H9 (cell line): Measurements from ENCODE around the gene RPS16. TPM values are rescaled to one million over a fixed set of nuclear protein-coding genes. Genes with fewer than 3 reads are reported as not detected.
A peak's percentile ranks its signal among the peaks of the same experiment; 100 is the strongest.

Experiments used
- DNase-seq: peaks from one replicate; pipeline ENCODE4 v3.0.0-alpha.2; 2017
- H2AFZ ChIP-seq: one replicate; pipeline ENCODE4 v1.6.1; 2013; ENCODE audit warnings: mild to moderate bottlenecking, low read length, control low read depth, moderate library complexity
- H2AK5ac ChIP-seq: 2 replicates; pipeline ENCODE4 v1.6.1; 2013; ENCODE audit warnings: low read length, control low read depth, mixed read lengths; ENCODE audit not compliant: insufficient read length
- H2BK120ac ChIP-seq: one replicate; pipeline ENCODE4 v1.6.1; 2013; ENCODE audit warnings: low read depth, mild to moderate bottlenecking, low read length, control low read depth, inconsistent platforms; ENCODE audit not compliant: poor library complexity, severe bottlenecking
- H2BK12ac ChIP-seq: 2 replicates; pipeline ENCODE4 v1.6.1; 2013; ENCODE audit warnings: low read length, control low read depth, mixed read lengths, low read depth; ENCODE audit not compliant: insufficient read length
- H2BK15ac ChIP-seq: 2 replicates; pipeline ENCODE4 v1.6.1; 2013; ENCODE audit warnings: low read depth, low read length, control low read depth
- H2BK20ac ChIP-seq: one replicate; pipeline ENCODE4 v1.6.1; 2013; ENCODE audit warnings: low read depth, mild to moderate bottlenecking, low read length, control low read depth, inconsistent platforms; ENCODE audit not compliant: poor library complexity, severe bottlenecking
- H2BK5ac ChIP-seq: 2 replicates; pipeline ENCODE4 v1.6.1; 2013; ENCODE audit warnings: low read length, control low read depth, mixed read lengths; ENCODE audit not compliant: insufficient read length
- H3K14ac ChIP-seq: 2 replicates; pipeline ENCODE4 v1.6.1; 2013; ENCODE audit warnings: low read length, control low read depth; ENCODE audit not compliant: insufficient read depth
- H3K18ac ChIP-seq: 2 replicates; pipeline ENCODE4 v1.6.1; 2013; ENCODE audit warnings: low read depth, mild to moderate bottlenecking, mixed read lengths, low read length, control low read depth; ENCODE audit not compliant: insufficient read length
- H3K23ac ChIP-seq: 2 replicates; pipeline ENCODE4 v1.6.1; 2013; ENCODE audit warnings: low read length, control low read depth, mixed read lengths, low read depth; ENCODE audit not compliant: insufficient read length
- H3K23me2 ChIP-seq: 2 replicates; pipeline ENCODE4 v1.6.1; 2013; ENCODE audit warnings: low read depth, mild to moderate bottlenecking, mixed read lengths, low read length, control low read depth; ENCODE audit not compliant: insufficient read length, poor library complexity, severe bottlenecking
- H3K27ac ChIP-seq: 2 replicates; pipeline ENCODE4 v1.5.1; 2013; ENCODE audit warnings: low read length, control low read depth, mixed read lengths, low read depth; ENCODE audit not compliant: insufficient read length
- H3K27me3 ChIP-seq: 2 replicates; pipeline ENCODE4 v1.6.1; 2013; ENCODE audit warnings: low read length, control low read depth, inconsistent platforms; ENCODE audit not compliant: insufficient read depth
- H3K4ac ChIP-seq: 2 replicates; pipeline ENCODE4 v1.6.1; 2013; ENCODE audit warnings: low read depth, mild to moderate bottlenecking, control low read depth, inconsistent platforms, low read length, moderate library complexity
- H3K4me1 ChIP-seq: 2 replicates; pipeline ENCODE4 v1.6.1; 2013; ENCODE audit warnings: low read length, control low read depth, inconsistent platforms; ENCODE audit not compliant: insufficient read depth
- H3K4me2 ChIP-seq: 2 replicates; pipeline ENCODE4 v1.6.1; 2013; ENCODE audit warnings: low read length, control low read depth, mixed read lengths; ENCODE audit not compliant: insufficient read length, insufficient read depth
- H3K56ac ChIP-seq: 2 replicates; pipeline ENCODE4 v1.6.1; 2013; ENCODE audit warnings: low read depth, mild to moderate bottlenecking, mixed read lengths, low read length, control low read depth; ENCODE audit not compliant: insufficient read length
- H3K79me1 ChIP-seq: 2 replicates; pipeline ENCODE4 v1.6.1; 2013; ENCODE audit warnings: low read depth, mild to moderate bottlenecking, moderate library complexity, low read length, control low read depth, inconsistent platforms; ENCODE audit not compliant: insufficient read depth, poor library complexity, severe bottlenecking
- H3K79me2 ChIP-seq: 2 replicates; pipeline ENCODE4 v1.6.1; 2013; ENCODE audit warnings: low read length, control low read depth, inconsistent platforms; ENCODE audit not compliant: insufficient read depth
- H3K9ac ChIP-seq: 2 replicates; pipeline ENCODE4 v1.6.1; 2013; ENCODE audit warnings: low read length, control low read depth, mixed read lengths; ENCODE audit not compliant: insufficient read length; ENCODE audit errors: extremely low read depth
- H3K9me3 ChIP-seq: one replicate; pipeline ENCODE4 v1.6.1; 2013; ENCODE audit warnings: low read depth, low read length, inconsistent platforms; ENCODE audit not compliant: control insufficient read depth
- H3T11ph ChIP-seq: one replicate; pipeline ENCODE4 v1.6.1; 2013; ENCODE audit warnings: mild to moderate bottlenecking, low read length, control low read depth, inconsistent platforms
- H4K20me1 ChIP-seq: one replicate; pipeline ENCODE4 v1.6.1; 2013; ENCODE audit not compliant: control insufficient read depth, insufficient read length, insufficient read depth
- H4K5ac ChIP-seq: 2 replicates; pipeline ENCODE4 v1.6.1; 2013; ENCODE audit warnings: low read depth, mild to moderate bottlenecking, mixed read lengths, low read length, control low read depth; ENCODE audit not compliant: insufficient read length
- H4K8ac ChIP-seq: replicated peaks from 2 replicates; pipeline ENCODE4 v1.6.1; 2013; ENCODE audit warnings: low read length, control low read depth, mixed read lengths, low read depth; ENCODE audit not compliant: insufficient read length
- H4K91ac ChIP-seq: 2 replicates; pipeline ENCODE4 v1.6.1; 2013; ENCODE audit warnings: low read depth, mild to moderate bottlenecking, moderate library complexity, mixed read lengths, low read length, control low read depth; ENCODE audit not compliant: insufficient read length
- H3K27ac Mint-ChIP-seq, 3 experiments: 2 replicates in 2 of 3; 3 replicates in 1 of 3; pipeline ENCODE4 v1.8.0; 2020 to 2021; ENCODE audit warnings: mixed read lengths in 3 of 3, mild to moderate bottlenecking in 1 of 3, moderate library complexity in 1 of 3
- H3K27me3 Mint-ChIP-seq: 2 replicates; pipeline ENCODE4 v1.8.0; 2021; ENCODE audit warnings: low read depth, mild to moderate bottlenecking, moderate library complexity, mixed read lengths
- H3K36me3 Mint-ChIP-seq, 3 experiments: 2 replicates in 2 of 3; 3 replicates in 1 of 3; pipeline ENCODE4 v1.8.0; 2020 to 2021; ENCODE audit warnings: low read depth in 3 of 3, mixed read lengths in 3 of 3; ENCODE audit not compliant: insufficient read depth in 1 of 3
- H3K4me1 Mint-ChIP-seq, 2 experiments: 2 replicates each; pipeline ENCODE4 v1.8.0; 2020; ENCODE audit warnings: mixed read lengths in 2 of 2
- H3K4me3 Mint-ChIP-seq, 2 experiments: 2 replicates in 1 of 2; 3 replicates in 1 of 2; pipeline ENCODE4 v1.8.0; 2020 to 2021; ENCODE audit warnings: mild to moderate bottlenecking in 2 of 2, mixed read lengths in 2 of 2, moderate library complexity in 1 of 2
- H3K9me3 Mint-ChIP-seq, 2 experiments: 2 replicates in 1 of 2; 3 replicates in 1 of 2; pipeline ENCODE4 v1.8.0; 2020; ENCODE audit warnings: mild to moderate bottlenecking in 2 of 2, mixed read lengths in 2 of 2, moderate library complexity in 1 of 2
- WGBS: extraction: QIAGEN DNeasy Blood & Tissue Kit; methylation state at CpG from one replicate; pipeline ENCODE4 v1.1.7; 2013; ENCODE audit warnings: missing lambda C conversion rate, low lambda C conversion rate, mixed read lengths; ENCODE audit not compliant: insufficient read length; ENCODE audit errors: extremely low coverage; 5-methylcytosine and 5-hydroxymethylcytosine counted together
- total RNA-seq: library from RNA; stranded (reverse); gene quantifications from 2 replicates; pipeline ENCODE4 v1.2.1, GENCODE V29; 2021
- TF ChIP-seq, protein P1 (sequence below): fragments of 200-600 bp; sonication (generic); conservative IDR thresholded peaks from 3 replicates; pipeline ENCODE4 v1.8.0; 2021; ENCODE audit warnings: antibody characterized with exemption, mild to moderate bottlenecking

Gene RPS16
- total RNA-seq, 1 experiment from 2014 or later, result 2,711 TPM

DNA sequence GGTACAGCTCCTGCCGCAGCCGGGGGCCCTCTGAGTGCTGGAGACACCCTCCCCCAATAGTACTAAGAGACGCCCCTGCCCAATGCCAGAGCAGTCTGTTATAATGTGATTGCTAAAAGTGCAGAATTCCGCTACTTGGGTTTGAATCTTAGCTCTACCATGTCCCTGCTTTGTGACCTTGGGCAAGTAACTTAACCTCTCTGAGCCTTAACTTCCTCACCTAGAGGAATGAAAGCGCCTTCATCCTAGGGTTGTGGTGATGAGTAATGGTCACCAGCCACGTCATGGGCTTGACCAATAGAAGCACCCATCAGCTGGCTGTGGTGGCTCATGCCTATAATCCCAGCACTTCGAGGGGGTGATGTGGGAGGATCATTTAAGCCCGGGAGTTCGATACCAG is 16.7 kb downstream of the RPS16 start:
- Histone ChIP-seq H3K27ac (no peak overlapping the region), H3K56ac (no peak overlapping the region), H4K8ac (no peak overlapping the region), H2BK15ac (no peak overlapping the region), H3K9ac (no peak overlapping the region), H3K4me1 (no peaks in the 10 kb centered on the region), H2BK120ac (no peak overlapping the region), H3K18ac (no peak overlapping the region), H3K79me1 (peaks cover 6% of the 10 kb centered on the region), H2AFZ (no peak overlapping the region), H3K9me3 (no peaks in the 10 kb centered on the region), H3K79me2 (peaks cover 6% of the 10 kb centered on the region; the same call in 1 of the 2 replicates), H3T11ph (no peak overlapping the region), H4K20me1 (no peaks in the 10 kb centered on the region), H2AK5ac (no peak overlapping the region), H4K5ac (no peak overlapping the region), H3K23ac (no peak overlapping the region), H3K27me3 (no peaks in the 10 kb centered on the region), H2BK12ac (no peak overlapping the region), H3K23me2 (peaks cover 3% of the 10 kb centered on the region), H2BK20ac (no peak overlapping the region), H2BK5ac (no peak overlapping the region), H3K4ac (no peak overlapping the region), H3K14ac (no peak overlapping the region), H4K91ac (no peak overlapping the region), H3K4me2 (no peak overlapping the region)
- no peak for DNase-seq
- H3K27me3 Mint-ChIP-seq, result no peaks in the 10 kb centered on the region
- WGBS, result no CpG with 5 or more reads among the region's 9 CpGs
- peak overlapping the region in 1 of 2 experiments; percentile 57; a peak in 1 of 5 replicates for H3K4me3 Mint-ChIP-seq
- peaks cover 12 to 17% of the 10 kb centered on the region in 2 experiments for H3K4me1 Mint-ChIP-seq
- no peaks in the 10 kb centered on the region for H3K9me3 Mint-ChIP-seq
- H3K36me3 Mint-ChIP-seq, result peaks cover 27 to 86% (median 69%) of the 10 kb centered on the region in 3 experiments
- H3K27ac Mint-ChIP-seq, result no peak overlapping the region
- TF ChIP-seq, protein P1, sequence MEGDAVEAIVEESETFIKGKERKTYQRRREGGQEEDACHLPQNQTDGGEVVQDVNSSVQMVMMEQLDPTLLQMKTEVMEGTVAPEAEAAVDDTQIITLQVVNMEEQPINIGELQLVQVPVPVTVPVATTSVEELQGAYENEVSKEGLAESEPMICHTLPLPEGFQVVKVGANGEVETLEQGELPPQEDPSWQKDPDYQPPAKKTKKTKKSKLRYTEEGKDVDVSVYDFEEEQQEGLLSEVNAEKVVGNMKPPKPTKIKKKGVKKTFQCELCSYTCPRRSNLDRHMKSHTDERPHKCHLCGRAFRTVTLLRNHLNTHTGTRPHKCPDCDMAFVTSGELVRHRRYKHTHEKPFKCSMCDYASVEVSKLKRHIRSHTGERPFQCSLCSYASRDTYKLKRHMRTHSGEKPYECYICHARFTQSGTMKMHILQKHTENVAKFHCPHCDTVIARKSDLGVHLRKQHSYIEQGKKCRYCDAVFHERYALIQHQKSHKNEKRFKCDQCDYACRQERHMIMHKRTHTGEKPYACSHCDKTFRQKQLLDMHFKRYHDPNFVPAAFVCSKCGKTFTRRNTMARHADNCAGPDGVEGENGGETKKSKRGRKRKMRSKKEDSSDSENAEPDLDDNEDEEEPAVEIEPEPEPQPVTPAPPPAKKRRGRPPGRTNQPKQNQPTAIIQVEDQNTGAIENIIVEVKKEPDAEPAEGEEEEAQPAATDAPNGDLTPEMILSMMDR, result no peak
